ENCODE data around the gene SULT1C3.

The SULT1C3 gene

DNA sequence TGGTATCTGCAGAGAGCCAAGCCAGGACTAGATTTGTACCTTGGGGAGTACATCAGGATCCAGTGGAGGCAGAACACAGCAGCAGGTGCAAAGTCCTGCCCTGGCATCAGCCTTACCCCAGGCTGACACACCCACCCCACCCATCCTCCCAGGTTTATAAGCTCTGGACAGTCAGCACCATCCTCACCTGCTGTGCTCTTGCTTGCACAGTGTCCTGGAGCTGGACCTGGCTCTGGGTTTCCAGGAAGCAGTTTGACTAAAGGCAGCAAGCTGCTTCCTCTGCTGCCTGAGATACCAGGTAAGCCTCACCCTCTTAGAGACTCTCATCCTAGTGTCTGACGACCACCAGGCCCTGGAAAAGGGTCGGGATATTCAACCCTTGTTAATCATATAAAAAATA, at the start of gene SULT1C3:
Gene SULT1C3 (plus strand): TSS at position 183 of the 400 bp plus-strand sequence. CDS start 7,227 bp downstream, outside the sequence.
- no peak for DNase-seq

DNA sequence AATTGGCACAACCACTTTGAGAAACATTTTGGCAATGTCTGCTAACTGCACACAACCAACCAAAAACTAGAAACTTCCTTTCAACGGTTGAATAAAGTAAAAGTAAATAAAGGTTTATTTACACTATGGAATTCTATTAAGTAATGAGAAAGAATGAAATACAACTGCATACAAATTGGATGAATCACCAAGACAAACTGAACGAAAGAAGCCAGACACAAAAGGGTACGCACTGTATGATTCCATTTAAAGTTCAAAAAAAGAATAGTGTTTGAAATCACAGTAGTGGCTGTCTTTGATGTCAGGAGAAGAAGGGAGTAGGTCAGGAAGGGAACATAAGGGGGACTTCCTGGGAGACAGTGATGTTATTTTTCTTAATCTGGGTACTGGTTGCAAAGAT, 46.5 kb upstream of the SULT1C3 start:
- no peak for DNase-seq

DNA sequence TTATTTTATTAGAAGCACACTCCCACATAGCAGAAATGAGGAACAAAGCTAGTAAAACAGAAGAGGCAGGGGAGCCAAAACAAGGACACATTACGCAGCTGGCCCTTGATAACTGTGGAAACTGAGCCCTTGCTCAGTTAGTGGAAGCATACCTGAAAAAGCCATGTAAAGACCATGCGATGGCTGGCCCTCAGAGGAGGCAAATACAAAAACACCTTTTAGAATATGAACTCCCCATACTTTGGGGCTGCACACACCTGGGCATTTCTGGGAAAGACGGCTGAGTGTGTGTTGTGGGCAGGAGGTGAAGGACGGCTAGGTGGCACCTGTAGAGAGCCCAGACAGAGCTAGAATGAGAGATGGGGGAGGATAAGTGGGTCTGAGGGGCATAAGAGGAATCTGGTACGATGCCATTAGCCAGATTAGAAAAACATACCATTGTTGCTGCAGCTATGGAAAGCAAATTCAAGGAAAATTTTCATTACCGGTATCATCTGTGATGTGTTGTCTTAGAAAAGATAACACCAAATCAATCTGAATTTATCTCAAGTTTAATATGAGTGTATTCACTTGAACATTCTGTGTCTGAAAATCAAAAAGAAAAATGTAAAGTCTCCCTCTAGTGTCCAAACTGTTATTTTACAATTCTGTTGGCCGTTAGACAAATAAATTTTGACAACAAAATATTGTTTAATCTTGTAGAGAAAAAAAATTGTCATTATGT, 45.2 kb upstream of the SULT1C3 start:
- peak; percentile 2 for DNase-seq

DNA sequence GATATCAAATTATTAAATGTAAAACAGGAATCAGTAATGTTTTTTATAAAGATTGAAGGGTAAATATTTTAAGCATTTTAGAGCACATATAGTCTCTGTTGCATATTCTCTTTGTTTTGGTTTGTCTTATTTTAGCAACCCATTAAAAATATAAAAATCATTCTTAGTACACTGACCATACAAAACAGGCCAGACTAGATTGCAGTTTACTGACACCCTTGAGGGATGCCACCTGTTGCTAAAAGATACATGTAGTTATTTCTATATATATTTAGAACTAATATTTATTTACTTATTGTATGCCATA, 44.7 kb upstream of the SULT1C3 start:
- DNase-seq: no peak

DNA sequence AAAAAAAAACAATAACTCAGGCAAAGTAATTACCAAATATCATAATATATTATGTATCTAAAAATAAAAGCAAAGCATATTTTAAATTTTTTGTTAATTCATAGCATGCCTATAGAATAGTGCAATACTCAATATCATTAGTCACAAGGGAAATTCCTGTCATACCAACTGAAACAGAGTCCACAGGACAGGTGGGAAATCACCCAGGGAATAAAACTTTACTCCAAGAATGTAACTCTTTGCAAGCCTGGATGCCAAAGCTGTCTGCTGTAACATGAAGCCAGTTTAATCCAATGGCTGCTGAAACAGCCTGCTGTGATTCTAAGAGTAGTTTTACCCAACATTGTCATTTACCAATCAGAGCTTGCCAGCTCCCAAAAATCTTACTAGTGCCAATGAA, 40.0 kb upstream of the SULT1C3 start:
- DNase-seq: no peak

DNA sequence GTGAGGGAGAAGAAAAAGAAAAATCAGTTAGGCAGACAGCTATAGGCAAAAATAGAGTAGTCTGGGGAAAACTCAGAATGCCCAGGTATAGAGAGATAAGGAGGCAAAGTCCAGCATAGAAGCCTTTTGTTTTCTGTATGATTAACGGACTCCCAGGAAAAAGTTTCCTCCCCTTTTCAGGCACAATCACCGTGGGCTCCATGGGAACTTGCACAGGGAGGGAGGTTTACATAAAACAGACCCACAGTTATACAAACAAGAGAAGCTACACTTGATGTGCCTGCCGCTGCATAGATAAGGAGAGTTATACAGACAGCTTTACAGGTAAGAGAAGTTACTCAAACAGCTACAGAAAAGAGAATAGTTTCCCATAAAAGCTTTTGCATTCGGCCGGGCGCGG, 39.2 kb upstream of the SULT1C3 start:
- DNase-seq: no peak

DNA sequence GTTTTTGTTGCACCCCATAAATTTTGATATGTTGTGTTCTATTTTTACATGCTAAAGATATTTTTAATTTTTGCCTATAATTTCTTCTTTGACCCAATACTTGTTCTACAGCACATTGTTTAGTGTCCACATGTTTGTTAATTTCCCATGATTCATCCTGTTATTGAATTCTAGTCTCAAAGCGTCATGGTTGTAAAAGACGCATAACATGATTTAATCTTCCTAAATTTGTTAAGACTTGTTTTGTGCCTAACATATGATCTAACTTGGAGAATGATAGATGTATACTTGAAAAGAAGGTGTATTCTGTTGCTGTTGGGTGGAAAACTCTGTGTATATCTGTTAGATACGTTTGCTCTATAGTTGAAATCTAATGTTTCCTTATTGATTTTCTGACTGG, 27.1 kb upstream of the SULT1C3 start:
- no peak for DNase-seq

DNA sequence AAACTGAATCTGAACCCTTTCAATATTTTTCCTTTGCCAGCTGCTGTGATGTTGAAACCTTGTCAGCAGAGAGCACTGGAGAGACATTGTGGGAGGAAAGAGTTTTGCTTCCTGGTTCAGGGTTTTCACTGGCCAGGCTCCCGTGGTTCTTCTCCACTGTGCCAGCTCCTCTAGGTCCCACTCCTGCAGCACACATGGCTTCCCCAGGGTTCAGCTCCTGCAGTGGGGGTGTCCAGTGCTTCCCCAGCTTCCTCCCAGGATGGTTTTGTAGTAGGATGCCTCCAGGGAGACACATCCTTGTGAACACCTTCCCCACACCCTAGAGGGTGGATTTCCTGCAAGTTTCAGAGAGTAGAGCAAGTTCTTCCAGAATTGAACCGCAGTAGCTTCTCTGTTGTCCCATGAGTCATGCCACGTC, 24.0 kb upstream of the SULT1C3 start:
- peak; percentile 13 for DNase-seq

DNA sequence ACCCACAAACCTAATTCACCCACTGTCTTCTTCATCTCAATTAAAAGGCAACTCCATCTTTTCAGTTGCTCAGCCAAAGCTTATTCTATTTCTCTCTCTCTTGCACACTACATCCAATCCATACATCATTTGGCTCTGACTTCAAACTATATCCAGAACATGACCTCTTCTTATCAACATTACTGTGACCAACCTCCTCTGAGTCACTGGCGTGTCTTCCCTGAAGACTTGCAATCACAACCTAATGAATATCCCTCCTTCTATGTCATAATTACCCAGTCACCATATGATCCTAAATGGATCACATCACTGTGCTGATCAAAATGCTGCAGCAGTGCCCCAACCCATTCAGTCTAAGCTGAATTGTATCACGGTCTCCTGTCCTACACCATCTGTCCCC, 22.6 kb upstream of the SULT1C3 start:
- no peak for DNase-seq

DNA sequence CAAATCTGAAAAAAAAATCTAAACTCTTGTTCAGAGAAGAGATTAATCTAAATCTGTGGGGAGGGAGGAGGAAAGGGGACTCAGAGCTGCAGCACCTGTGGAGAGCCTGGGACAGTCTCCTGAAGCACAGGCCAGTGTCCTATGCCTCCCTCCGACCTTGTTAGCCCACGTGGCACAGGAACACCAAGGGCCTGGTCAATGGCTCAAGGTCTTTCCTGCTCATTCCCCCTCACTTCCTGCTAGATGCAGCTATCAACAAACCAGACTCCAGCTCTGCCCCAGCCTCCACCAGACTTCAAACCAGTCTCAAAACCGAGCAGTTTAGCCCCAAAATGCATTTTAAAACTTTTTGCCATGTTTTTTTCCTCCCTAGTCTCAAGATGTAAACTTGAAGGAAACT, 20.1 kb upstream of the SULT1C3 start:
- DNase-seq: no peak

DNA sequence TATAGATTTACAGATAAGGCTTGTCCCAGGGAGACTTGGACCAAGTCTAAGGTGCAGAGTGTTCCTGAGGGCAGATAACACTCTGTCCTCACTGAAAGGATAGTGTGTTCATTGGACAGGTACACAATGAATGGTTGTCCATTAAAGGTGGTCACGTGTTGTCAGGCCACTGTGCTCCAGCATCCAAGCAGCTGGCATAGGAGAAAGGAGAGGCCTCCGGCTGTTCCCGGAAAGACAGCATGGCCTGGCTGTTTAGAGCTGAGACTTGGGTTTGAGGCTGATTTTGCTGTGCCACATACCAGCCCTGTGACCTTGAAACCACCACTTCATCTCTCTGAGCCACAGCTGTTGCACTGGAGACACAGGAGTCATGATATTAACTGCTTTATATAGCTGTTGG, 19.6 kb upstream of the SULT1C3 start:
- DNase-seq: no peak

DNA sequence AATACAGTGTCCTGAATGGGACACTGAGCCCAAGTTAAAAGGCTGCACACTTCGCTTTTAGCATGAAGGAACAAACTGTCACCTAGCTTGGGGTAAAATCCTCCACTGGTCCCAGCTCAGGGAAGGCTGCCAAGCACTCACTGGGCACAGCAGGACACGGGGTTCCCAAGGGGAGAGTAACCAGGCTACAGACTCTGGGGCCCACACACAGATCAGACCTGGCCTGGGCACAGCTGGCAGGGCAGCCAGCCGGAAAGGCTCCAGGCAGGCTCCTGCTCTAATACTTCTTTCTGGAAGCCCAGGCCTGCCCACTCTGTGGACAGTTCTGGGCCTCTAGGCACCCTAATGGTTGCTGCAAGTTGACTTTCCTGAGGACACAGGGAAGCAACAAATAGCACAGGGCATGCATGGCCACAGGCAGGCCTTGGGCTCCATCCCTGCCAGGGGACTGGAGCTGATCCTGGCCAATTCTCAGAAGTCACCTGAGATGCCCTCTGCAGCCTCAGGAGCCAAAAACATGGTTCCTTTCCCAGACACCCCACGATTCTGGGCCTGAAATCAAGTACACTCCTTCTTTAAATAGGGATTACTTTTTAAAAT, 18.7 kb upstream of the SULT1C3 start:
- no peak for DNase-seq

DNA sequence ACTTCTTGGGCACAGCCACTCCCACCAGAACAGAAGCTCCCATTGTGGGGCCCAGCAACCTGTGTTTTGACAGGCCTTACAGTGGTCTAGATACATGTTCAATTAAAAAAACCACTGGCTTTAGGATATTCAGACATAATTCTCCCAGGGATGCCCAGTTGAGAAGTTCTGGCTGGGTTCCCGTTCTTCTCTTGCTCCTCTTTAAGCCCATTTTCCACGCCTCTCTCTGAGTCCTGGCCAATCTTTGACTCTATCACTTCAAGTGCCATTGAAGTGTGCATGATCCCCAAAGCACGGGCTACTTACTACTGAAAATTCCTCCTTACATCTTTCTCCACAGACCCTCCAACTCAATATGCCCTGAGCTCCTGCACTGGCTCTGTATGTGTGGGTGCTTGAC, 17.5 kb upstream of the SULT1C3 start:
- no peak for DNase-seq

DNA sequence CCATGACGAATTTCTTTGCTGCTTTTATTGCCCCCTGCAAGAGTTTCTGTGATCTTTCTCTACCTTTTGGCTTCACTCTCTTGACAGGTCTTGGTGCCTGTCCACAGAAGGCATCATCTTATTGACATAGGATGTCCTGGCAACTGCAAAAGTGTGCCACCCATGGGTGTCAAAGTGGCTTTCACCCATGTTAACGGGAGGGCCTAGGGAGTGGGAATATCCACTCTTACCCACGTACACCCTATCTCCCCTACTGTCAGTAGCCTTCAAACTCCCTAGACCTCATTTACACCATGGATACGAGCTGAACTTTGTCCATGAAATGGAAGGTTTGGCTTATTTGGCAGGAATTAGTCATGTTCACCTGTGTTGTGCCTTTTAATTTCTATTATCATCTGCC, 16.2 kb upstream of the SULT1C3 start:
- DNase-seq: no peak

DNA sequence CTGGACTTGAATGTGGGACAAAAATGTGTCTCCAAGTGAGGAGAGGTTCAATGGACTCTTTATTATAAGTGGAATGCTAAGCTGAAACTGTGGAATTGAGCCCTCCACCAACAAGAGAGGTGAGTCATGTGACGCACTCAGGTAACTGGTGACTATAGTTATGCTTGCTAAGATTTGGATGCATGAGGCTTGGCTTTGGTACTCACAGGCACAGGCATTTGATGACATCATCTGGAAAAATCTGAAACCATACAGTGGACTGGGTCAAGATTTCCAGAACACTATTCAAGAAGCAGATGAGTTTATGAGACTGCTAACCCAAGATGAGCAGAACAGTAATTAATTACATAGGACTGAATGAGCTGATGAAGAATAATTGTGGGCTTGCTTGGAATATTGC, 15.7 kb upstream of the SULT1C3 start:
- DNase-seq: no peak

DNA sequence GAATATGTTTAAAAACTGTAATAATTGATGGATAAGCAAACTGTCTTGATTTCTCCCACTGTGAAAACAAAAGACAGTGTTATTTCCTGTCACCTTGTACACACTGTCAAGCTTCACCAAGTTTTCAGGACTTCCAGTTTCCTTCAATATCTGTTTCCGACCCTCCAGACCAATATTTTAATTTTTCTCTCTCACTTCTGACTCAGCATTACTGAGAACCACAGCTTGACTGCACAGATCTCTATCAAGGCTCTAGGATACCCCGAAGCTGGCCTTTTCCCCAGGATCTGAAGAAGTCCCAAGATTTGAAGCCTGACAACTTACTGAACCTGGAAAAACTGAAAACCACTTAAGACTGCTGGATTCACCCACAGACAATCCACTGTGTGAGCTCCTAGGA, 13.2 kb upstream of the SULT1C3 start:
- no peak for DNase-seq

DNA sequence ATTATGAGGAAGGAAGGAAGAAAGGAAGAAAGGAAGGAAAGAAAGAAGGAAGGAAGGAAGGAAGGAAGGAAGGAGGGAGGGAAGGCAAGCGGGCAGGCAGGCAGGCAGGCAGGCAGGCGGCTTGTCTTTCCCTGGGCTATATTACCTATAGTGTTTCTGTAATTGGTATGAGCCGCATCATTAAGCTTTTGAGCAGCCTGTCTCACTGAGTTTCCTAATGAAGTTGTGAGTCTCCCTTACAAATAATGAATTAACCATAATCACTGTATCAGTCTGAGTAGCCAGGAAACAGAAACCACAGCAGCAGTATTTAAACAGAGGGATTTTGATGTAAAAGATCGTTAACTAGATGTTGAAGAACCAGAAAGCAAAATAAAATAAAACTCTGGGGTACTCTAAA, 11.8 kb upstream of the SULT1C3 start:
- no peak for DNase-seq

DNA sequence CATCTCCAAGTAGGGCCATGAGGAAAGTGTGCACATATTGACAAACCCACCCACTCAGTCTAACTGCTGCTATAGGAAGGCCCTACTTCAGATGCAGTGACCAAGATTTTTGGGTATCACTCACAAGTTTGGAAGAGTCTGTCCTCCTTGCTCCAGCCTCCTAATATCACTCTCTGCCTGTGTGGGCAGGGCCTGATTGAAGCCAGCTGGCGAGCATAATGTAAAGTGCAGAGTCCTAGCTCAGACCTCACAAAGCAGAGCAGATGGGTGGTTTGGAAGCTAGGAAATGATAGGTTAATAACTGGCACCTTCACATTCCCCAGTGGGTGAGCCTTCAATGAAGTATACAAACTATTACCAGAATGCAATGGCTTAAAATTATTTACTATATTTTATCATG, 11.2 kb upstream of the SULT1C3 start:
- DNase-seq: no peak

DNA sequence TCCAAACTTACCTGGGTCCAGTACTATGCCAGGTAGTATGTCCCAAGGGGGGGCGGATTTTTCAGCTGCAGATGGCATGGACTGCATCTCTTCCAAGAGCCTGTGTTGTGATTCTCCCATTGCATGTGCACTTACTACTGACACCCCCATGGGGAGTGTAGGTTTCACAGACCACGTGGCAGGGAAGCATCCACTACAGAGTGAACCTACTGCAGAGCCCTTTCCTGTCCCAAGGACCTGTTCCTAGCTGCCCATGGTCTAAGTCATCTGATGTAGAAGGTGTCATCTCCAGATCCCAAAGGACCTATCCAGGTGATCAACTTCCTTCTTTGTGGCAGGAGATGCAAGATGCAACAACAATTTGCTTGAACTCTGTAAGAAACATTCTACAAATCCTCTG, 9.9 kb upstream of the SULT1C3 start:
- DNase-seq: no peak

DNA sequence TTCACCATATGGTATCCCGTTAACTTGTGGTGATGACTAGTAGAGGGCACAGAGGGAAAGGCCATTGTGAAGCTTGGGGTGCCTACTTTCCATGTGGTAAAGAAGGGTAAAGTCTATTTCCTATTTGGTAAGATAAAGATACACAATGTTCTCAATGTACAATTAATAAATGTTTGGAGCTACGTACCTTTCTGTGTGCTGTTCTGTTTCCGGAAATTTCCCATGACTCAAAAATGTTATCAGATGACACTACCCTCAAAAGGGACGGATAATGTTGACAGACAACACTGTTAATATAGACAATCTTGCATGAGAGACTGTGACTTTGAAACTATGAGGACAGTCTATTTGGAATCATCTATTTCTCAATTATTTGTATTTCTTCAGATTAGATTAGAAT, 4.2 kb upstream of the SULT1C3 start:
- no peak for DNase-seq

DNA sequence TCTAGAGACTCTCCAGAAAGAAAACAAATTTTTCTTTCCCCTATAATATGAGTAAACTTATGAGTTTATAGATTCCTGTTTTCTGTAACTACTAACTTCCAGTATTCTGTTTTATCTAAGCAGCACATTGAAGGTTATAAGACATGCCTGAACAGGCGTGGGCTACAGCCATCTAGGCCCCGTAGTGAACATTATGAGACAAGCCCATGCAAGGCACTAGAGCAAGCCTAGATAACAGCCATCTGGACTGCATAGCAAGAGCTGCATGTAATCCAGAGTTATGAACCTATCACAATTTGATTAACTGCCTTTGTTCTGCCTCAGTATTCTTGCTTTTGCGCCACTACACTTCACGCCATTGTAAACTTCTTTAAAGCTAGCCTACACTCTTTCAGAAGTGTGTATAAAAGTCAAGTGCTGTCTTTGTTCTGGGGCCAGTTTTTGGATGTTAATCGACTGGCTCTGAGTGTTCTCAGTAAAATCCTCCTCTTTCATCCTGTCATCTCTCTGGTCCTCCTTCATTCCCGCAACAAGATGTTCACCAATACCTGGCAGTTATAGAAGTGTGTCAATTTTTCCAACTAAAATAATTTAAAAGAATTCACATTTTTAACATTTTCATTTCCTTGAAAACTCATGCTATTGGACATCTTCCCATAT, 3.0 kb upstream of the SULT1C3 start:
- no peak for DNase-seq

DNA sequence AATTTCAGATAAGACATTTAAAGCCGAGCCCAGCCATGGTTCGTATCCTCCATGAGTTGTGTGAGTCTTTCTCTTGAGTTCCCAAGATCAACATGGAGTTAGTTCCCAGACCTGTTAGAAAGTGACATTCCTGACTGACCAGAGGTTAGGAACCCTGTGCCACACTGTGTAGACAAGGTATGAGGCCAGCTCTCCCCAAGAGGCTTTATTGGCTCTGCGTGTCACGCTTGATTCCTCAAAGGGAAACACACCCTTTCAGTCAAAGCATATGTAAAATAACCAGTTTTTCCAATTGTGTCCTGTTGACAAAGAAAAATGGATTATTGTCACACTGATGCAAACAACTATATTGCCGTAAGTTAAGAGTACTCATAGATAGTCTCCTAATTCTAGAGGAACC, 1.2 kb downstream of the SULT1C3 start:
- no peak for DNase-seq

DNA sequence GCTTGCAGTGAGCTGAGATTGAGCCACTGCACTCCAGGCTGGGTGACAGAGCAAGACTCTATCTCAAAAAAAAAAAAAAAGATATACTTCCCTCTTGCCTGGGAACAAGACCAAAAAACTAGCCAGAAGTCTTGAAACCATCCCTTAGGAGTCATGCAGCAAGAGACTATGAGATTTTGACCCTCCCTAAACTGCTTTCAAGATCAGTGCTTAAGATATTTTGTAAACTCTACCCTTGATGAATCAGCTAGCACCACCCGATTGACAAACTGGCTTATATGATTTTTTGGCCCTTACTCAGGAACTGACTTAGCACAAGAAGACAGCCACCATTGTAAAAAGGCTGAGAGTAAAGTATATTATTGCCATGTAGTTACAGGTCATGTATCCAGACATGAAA, 3.8 kb downstream of the SULT1C3 start:
- no peak for DNase-seq

DNA sequence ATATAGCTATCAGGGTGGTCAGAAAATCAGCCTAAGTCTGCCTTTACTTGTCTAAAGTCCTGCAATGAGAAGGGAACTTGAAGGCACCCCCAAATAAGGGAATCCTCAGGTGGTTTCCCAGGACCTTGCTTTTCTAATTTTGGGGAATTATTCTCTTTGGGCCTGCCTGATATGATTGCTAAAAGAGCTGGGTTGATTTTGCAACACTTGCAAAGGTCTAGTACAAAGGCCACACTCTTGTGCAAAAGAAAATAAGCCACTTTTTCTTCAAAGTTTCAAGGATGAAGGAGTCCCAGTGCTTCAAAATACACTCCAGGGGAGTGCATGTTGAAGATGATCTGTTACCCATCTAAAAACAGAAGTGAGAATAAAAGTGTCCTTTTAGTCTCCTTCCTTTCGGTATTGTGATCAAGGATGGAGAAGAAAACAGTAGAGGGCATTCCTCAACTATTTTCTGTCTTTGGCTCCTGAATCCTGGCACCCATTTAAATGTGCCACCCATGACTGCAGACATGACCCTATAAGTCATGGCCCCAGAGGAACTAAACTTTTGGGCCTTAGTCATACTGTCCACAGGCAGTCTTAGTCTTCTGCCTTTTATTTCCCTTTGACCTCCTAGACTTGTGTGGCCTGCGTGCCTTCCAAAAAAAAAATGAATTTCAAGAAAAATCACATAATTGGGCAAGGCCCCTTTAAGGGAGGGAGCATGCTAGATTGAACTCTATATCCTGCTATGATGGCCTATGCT, 5.1 kb downstream of the SULT1C3 start:
- no peak for DNase-seq

Measured in RPMI8226 (cell line).